ENCODE measurements around the gene ABHD14A.

GRCh38 chr3:51955175-51955892 is 19.5 kb upstream of the ABHD14A start, which contains the start of gene GPR62:
- TF ChIP-seq CTCF (IDR thresholded peaks at IDR 0.05): no peak
- no peak for TF ChIP-seq POLR2A (IDR thresholded peaks at IDR 0.05)

Data from Peyer's patch (tissue), 4 donors.